ENCODE data around the gene ZDHHC17. TPM values are rescaled to one million over a fixed set of nuclear protein-coding genes. Genes with fewer than 3 reads are reported as not detected.

The ZDHHC17 gene
- total and polyA plus RNA-seq, 2 experiments from 2014 or later, result 11.7 to 39.8 TPM

GRCh38 chr12:76874491-76875190, 110.7 kb downstream of the ZDHHC17 start:
- Histone ChIP-seq H2AFZ (no peak overlapping the region), H3K4me1 (ENCODE audit: insufficient read depth) (peaks cover 13% of the 10 kb centered on the region), H3K9me2 (replicated peaks; ENCODE audit: insufficient read depth) (no peaks in the 10 kb centered on the region), H4K20me1 (ENCODE audit: insufficient read depth, poor library complexity, severe bottlenecking) (no peaks in the 10 kb centered on the region), H3K27me3 (no peaks in the 10 kb centered on the region), H3K4me2 (no peak overlapping the region), H3K27ac (no peak overlapping the region), H3K79me2 (peaks cover 63% of the 10 kb centered on the region), H3K4me3 (no peak overlapping the region), H3K36me3 (replicated peaks; ENCODE audit: insufficient read depth, low read depth) (no peaks in the 10 kb centered on the region), H3K9me3 (ENCODE audit: low read depth) (no peaks in the 10 kb centered on the region)
- no peak for DNase-seq (ENCODE audit: low spot score)
- WGBS (ENCODE audit: low lambda C conversion rate, missing lambda C conversion rate), result 83% methylated on average over 11 of the region's 11 CpGs
- TF ChIP-seq EZH2 (IDR thresholded peaks at IDR 0.05; ENCODE audit: borderline replicate concordance) (no peak), CTCF (IDR thresholded peaks at IDR 0.05; ENCODE audit: poor library complexity) (no peak), EZH2phosphoT487 (IDR thresholded peaks at IDR 0.05; ENCODE audit: low read depth, severe bottlenecking, unreplicated experiment) (no peak)

- Histone ChIP-seq H2AFZ (no peak overlapping the region), H4K20me1 (ENCODE audit: insufficient read depth, poor library complexity, severe bottlenecking) (no peaks in the 10 kb centered on the region), H3K27me3 (no peaks in the 10 kb centered on the region), H3K4me1 (ENCODE audit: insufficient read depth) (peaks cover 9% of the 10 kb centered on the region), H3K27ac (no peak overlapping the region), H3K4me3 (no peak overlapping the region), H3K79me2 (peaks cover 54% of the 10 kb centered on the region), H3K4me2 (peak overlapping the region; percentile 90), H3K36me3 (replicated peaks; ENCODE audit: insufficient read depth, low read depth) (no peaks in the 10 kb centered on the region), H3K9me3 (ENCODE audit: low read depth) (no peaks in the 10 kb centered on the region), H3K9me2 (replicated peaks; ENCODE audit: insufficient read depth) (no peaks in the 10 kb centered on the region)
- DNase-seq (ENCODE audit: low spot score), result no peak
- TF ChIP-seq EZH2 (IDR thresholded peaks at IDR 0.05; ENCODE audit: borderline replicate concordance) (no peak), EZH2phosphoT487 (IDR thresholded peaks at IDR 0.05; ENCODE audit: low read depth, severe bottlenecking, unreplicated experiment) (no peak)
- 91% methylated on average over 2 of the region's 2 CpGs for WGBS (ENCODE audit: low lambda C conversion rate, missing lambda C conversion rate)
These were observed 112.8 kb downstream of the ZDHHC17 start for GRCh38 chr12:76876696-76877229.

GRCh38 chr12:76878099-76878898, 114.4 kb downstream of the ZDHHC17 start:
- H3K4me2 ChIP-seq, result peak overlapping the region; percentile 90
- under 1% methylated on average over 42 of the region's 44 CpGs for WGBS (ENCODE audit: low lambda C conversion rate, missing lambda C conversion rate)
- TF ChIP-seq EZH2phosphoT487 (IDR thresholded peaks at IDR 0.05; ENCODE audit: low read depth, severe bottlenecking, unreplicated experiment) (no peak), EZH2 (IDR thresholded peaks at IDR 0.05; ENCODE audit: borderline replicate concordance) (no peak), CTCF (IDR thresholded peaks at IDR 0.05; ENCODE audit: poor library complexity) (no peak)

More at GRCh38 chr12:76878099-76878898, 114.4 kb downstream of the ZDHHC17 start:
- Histone ChIP-seq H3K9me2 (replicated peaks; ENCODE audit: insufficient read depth) (no peaks in the 10 kb centered on the region), H3K4me3 (peak overlapping the region; percentile 90), H3K27ac (peak overlapping the region; percentile 78), H3K27me3 (no peaks in the 10 kb centered on the region), H3K9me3 (ENCODE audit: low read depth) (no peaks in the 10 kb centered on the region), H3K36me3 (replicated peaks; ENCODE audit: insufficient read depth, low read depth) (no peaks in the 10 kb centered on the region), H3K4me1 (ENCODE audit: insufficient read depth) (peaks cover 9% of the 10 kb centered on the region), H4K20me1 (ENCODE audit: insufficient read depth, poor library complexity, severe bottlenecking) (no peaks in the 10 kb centered on the region), H3K79me2 (peaks cover 42% of the 10 kb centered on the region), H2AFZ (peak overlapping the region; percentile 89)
- DNase-seq (ENCODE audit: low spot score), result peak; percentile 55

All from hepatocyte (in vitro differentiated cells).